HepG2 (cell line): Measurements from ENCODE around the gene EPDR1. TPM values are rescaled to one million over a fixed set of nuclear protein-coding genes. Genes with fewer than 3 reads are reported as not detected.

Source experiments
- ARID4A ChIP-seq: sonication (generic); formaldehyde crosslinking; IDR thresholded peaks from 2 replicates; pipeline ENCODE4 v1.5.0; 2020; ENCODE audit warnings: mild to moderate bottlenecking, missing genetic modification reagents, borderline replicate concordance
- CC2D1A ChIP-seq: sonication (generic); formaldehyde crosslinking; IDR thresholded peaks from 2 replicates; pipeline ENCODE4 v1.8.1; 2023; ENCODE audit warnings: mild to moderate bottlenecking, missing genetic modification reagents
- KLF16 ChIP-seq, 2 experiments: sonication (generic) in 1 of 2; formaldehyde crosslinking in 1 of 2; IDR thresholded peaks; 2 replicates each; pipeline versions ENCODE4 v1.6.1 to v1.8.0; 2016 to 2023; ENCODE audit warnings: missing genetic modification reagents in 2 of 2, missing compliant biosample characterization in 1 of 2
- MED13 ChIP-seq: sonication (generic); formaldehyde crosslinking; IDR thresholded peaks from 2 replicates; pipeline ENCODE4 v1.5.0; 2020; ENCODE audit warnings: missing genetic modification reagents
- NFIB ChIP-seq: sonication (generic); formaldehyde crosslinking; IDR thresholded peaks from 2 replicates; pipeline ENCODE4 v1.9.0; 2021; ENCODE audit warnings: missing genetic modification reagents, mild to moderate bottlenecking, borderline replicate concordance
- POLR2AphosphoS2 ChIP-seq: IDR thresholded peaks from 2 replicates; pipeline ENCODE4 v1.6.1; 2011; ENCODE audit warnings: low read depth, low read length, improper control_type of control experiment
- POLR2G ChIP-seq: fragments of 200-400 bp; formaldehyde crosslinking; IDR thresholded peaks from 2 replicates; pipeline ENCODE4 v1.6.1; 2018; ENCODE audit warnings: mild to moderate bottlenecking, low read depth, low read length, moderate library complexity
- TEAD3 ChIP-seq: optimal IDR thresholded peaks from 2 replicates; pipeline ENCODE3; 2016; ENCODE audit warnings: borderline replicate concordance
- U2AF2 ChIP-seq: fragments of 200-400 bp; formaldehyde crosslinking; IDR thresholded peaks from 2 replicates; pipeline ENCODE4 v1.6.1; 2017; ENCODE audit warnings: low read depth, mild to moderate bottlenecking, low read length
- ZBTB4 ChIP-seq: sonication (generic); formaldehyde crosslinking; IDR thresholded peaks from 2 replicates; pipeline ENCODE4 v1.4.0; 2020; ENCODE audit warnings: missing genetic modification reagents, mild to moderate bottlenecking, borderline replicate concordance
- ZFP41 ChIP-seq: sonication (generic); formaldehyde crosslinking; IDR thresholded peaks from 2 replicates; pipeline ENCODE4 v1.4.0; 2020; ENCODE audit warnings: mild to moderate bottlenecking, missing genetic modification reagents, borderline replicate concordance
- ZKSCAN1 ChIP-seq: fragments of 150-350 bp; IDR thresholded peaks from 2 replicates; pipeline ENCODE4 v1.6.1; 2014; ENCODE audit warnings: low read length
- ZNF180 ChIP-seq: sonication (generic); formaldehyde crosslinking; IDR thresholded peaks from 2 replicates; pipeline ENCODE4 v1.4.0; 2020; ENCODE audit warnings: low read depth, missing genetic modification reagents, borderline replicate concordance
- ZNF350 ChIP-seq: sonication (generic); formaldehyde crosslinking; IDR thresholded peaks from 2 replicates; pipeline ENCODE4 v1.4.0; 2020; ENCODE audit warnings: mild to moderate bottlenecking, low read depth, missing genetic modification reagents, borderline replicate concordance
- ZNF510 ChIP-seq: sonication (generic); formaldehyde crosslinking; IDR thresholded peaks from 2 replicates; pipeline ENCODE4 v1.4.0; 2020; ENCODE audit warnings: low read depth, mild to moderate bottlenecking, missing genetic modification reagents
- ZNF546 ChIP-seq: sonication (generic); formaldehyde crosslinking; conservative IDR thresholded peaks from 2 replicates; pipeline ENCODE4 v1.8.1; 2023; ENCODE audit warnings: mild to moderate bottlenecking, missing genetic modification reagents
- ZNF597 ChIP-seq: sonication (generic); formaldehyde crosslinking; IDR thresholded peaks from 2 replicates; pipeline ENCODE4 v1.5.0; 2020; ENCODE audit warnings: missing genetic modification reagents
- ZNF766 ChIP-seq: sonication (generic); formaldehyde crosslinking; IDR thresholded peaks from 2 replicates; pipeline ENCODE4 v1.5.0; 2020; ENCODE audit warnings: missing genetic modification reagents, borderline replicate concordance
- polyA plus RNA-seq, 8 experiments: library from polyadenylated mRNA; depleted of rRNA in 3 of 8; stranded (reverse) in 7 of 8; unstranded in 1 of 8; fragments of >200 nt; fragmentation: Illumina TruSeq in 4 of 8; extraction: Trizol in 4 of 8; gene quantifications; 2 replicates each; pipeline versions ENCODE4 v1.2.1 to v1.2.3, GENCODE V29; 2011 to 2016; ENCODE audit warnings: low read depth in 4 of 8, missing spikeins in 1 of 8, mixed read lengths in 1 of 8; ENCODE audit not compliant: insufficient read depth in 1 of 8
- total RNA-seq, 5 experiments: library from RNA; depleted of rRNA; stranded (reverse); fragments of >200 nt; fragmentation: Illumina TruSeq; extraction: Trizol; gene quantifications; 2 replicates each; pipeline ENCODE4 v1.2.3, GENCODE V29; 2016; ENCODE audit warnings: low read depth in 1 of 5

Gene EPDR1
- total and polyA plus RNA-seq, 2 of the 13 experiments (the other 11 are each of a cell fraction or from before 2014, with no cell fraction given) = 38.3 to 50.2 TPM

GRCh38 chr7:37920849-37921805, 687 bp downstream of the EPDR1 start (continued):
- TF ChIP-seq ZNF597 (CRISPR knock-in tag) (no peak), MED13 (no peak), POLR2AphosphoS2 (no peak), ZNF350 (CRISPR knock-in tag) (no peak; the same call in 1 of the 2 replicates), ZBTB4 (CRISPR knock-in tag) (no peak), ZFP41 (CRISPR knock-in tag) (no peak), CC2D1A (no peak), U2AF2 (no peak), NFIB (CRISPR knock-in tag) (no peak), POLR2G (peak; percentile 68), ZNF546 (peak; percentile 95; the same call in 1 of the 2 replicates), ZNF180 (no peak), TEAD3 (CRISPR knock-in tag) (no peak), ZNF510 (CRISPR knock-in tag) (no peak), ZNF766 (peak; percentile 49; the same call in 1 of the 2 replicates), ARID4A (CRISPR knock-in tag) (peak; percentile 72; the same call in 1 of the 2 replicates), ZKSCAN1 (no peak), KLF16 (CRISPR knock-in tag; IDR thresholded peaks at IDR 0.05) (peak; percentile 36 to 41; a peak in 1 of 4 replicates)
